H1 (cell line): ENCODE data around the gene ILF3. TPM values are rescaled to one million over a fixed set of nuclear protein-coding genes. Genes with fewer than 3 reads are reported as not detected.

Experiments
- CTCF ChIA-PET: fragments of 300-600 bp; sonication (Branson Sonifier 250); formaldehyde crosslinking; loops from one replicate; lab custom pipeline; 2021; ENCODE audit not compliant: partially characterized antibody; lab: Charles Lee
- POLR2A ChIA-PET: fragments of 300-600 bp; sonication (Branson Sonifier 250); formaldehyde crosslinking; loops from one replicate; lab custom pipeline; 2021; ENCODE audit warnings: inconsistent platforms; ENCODE audit not compliant: partially characterized antibody; lab: Charles Lee
- DNase-seq, 2 experiments: peaks; one replicate each; pipeline versions ENCODE4 v3.0.0 to v3.0.0-alpha.2; 2010 to 2022; ENCODE audit warnings: low spot score in 2 of 2, low read depth in 1 of 2, mixed read lengths in 1 of 2
- FAIRE-seq: peaks from 2 replicates; lab custom pipeline; 2011; peaks lifted over from hg19 to GRCh38; lab: Jason Lieb, UNC
- H2AFZ ChIP-seq: 2 replicates; pipeline ENCODE4 v1.8.1; 2012; ENCODE audit warnings: low read length, inconsistent platforms
- H2AK5ac ChIP-seq: 2 replicates; pipeline ENCODE4 v1.6.1; 2013; ENCODE audit warnings: low read depth, low read length
- H2BK120ac ChIP-seq: replicated peaks from 2 replicates; pipeline ENCODE3; 2013; ENCODE audit warnings: low read depth, low read length, inconsistent platforms
- H2BK12ac ChIP-seq: 2 replicates; pipeline ENCODE4 v1.6.1; 2013; ENCODE audit warnings: low read depth, low read length
- H2BK15ac ChIP-seq: 2 replicates; pipeline ENCODE4 v1.6.1; 2013; ENCODE audit warnings: low read length
- H2BK20ac ChIP-seq: 2 replicates; pipeline ENCODE4 v1.6.1; 2013; ENCODE audit warnings: low read length
- H2BK5ac ChIP-seq: 2 replicates; pipeline ENCODE4 v1.6.1; 2013; ENCODE audit warnings: low read depth, low read length
- H3K14ac ChIP-seq: 2 replicates; pipeline ENCODE4 v1.6.1; 2013; ENCODE audit warnings: inconsistent platforms; ENCODE audit not compliant: insufficient read length
- H3K18ac ChIP-seq: 2 replicates; pipeline ENCODE4 v1.6.1; 2013; ENCODE audit warnings: low read length; ENCODE audit errors: extremely low read depth
- H3K23ac ChIP-seq: 2 replicates; pipeline ENCODE4 v1.6.1; 2013; ENCODE audit warnings: inconsistent platforms; ENCODE audit not compliant: insufficient read length
- H3K23me2 ChIP-seq: 2 replicates; pipeline ENCODE4 v1.6.1; 2013; ENCODE audit warnings: low read depth, low read length
- H3K27ac ChIP-seq: 2 replicates; pipeline ENCODE4 v1.6.1; 2011; ENCODE audit warnings: low read depth, low read length, inconsistent platforms
- H3K27me3 ChIP-seq, 4 experiments: replicated peaks in 1 of 4; 1 replicate in 1 of 4; 2 replicates in 3 of 4; pipeline versions ENCODE4 v1.6.1 to v1.8.1; 2011 to 2013; ENCODE audit warnings: low read length in 3 of 4, mild to moderate bottlenecking in 3 of 4, inconsistent platforms in 2 of 4, mixed read lengths in 2 of 4, moderate library complexity in 1 of 4; ENCODE audit not compliant: control insufficient read depth in 3 of 4, insufficient read depth in 3 of 4; ENCODE audit errors: extremely low read depth in 1 of 4
- H3K36me3 ChIP-seq, 4 experiments: 2 replicates each; pipeline versions ENCODE4 v1.6.1 to v1.8.1; 2011 to 2013; ENCODE audit warnings: mild to moderate bottlenecking in 4 of 4, low read length in 3 of 4, moderate library complexity in 2 of 4, control low read depth in 1 of 4, inconsistent platforms in 1 of 4; ENCODE audit not compliant: insufficient read depth in 4 of 4, control insufficient read depth in 2 of 4
- H3K4ac ChIP-seq: replicated peaks from 2 replicates; pipeline ENCODE3; 2013; ENCODE audit warnings: low read length, low read depth, mixed read lengths, inconsistent platforms; ENCODE audit not compliant: insufficient read length
- H3K4me1 ChIP-seq, 4 experiments: replicated peaks in 1 of 4; 1 replicate in 1 of 4; 2 replicates in 3 of 4; pipeline versions ENCODE4 v1.6.1 to v1.8.1; 2011 to 2013; ENCODE audit warnings: low read length in 3 of 4, inconsistent platforms in 2 of 4, mixed read lengths in 1 of 4; ENCODE audit not compliant: insufficient read depth in 4 of 4, control insufficient read depth in 3 of 4
- H3K4me2 ChIP-seq, 2 experiments: 2 replicates each; pipeline versions ENCODE4 v1.6.1 to v1.8.1; 2011 to 2013; ENCODE audit warnings: low read depth in 2 of 2, low read length in 2 of 2, control low read depth in 1 of 2, inconsistent platforms in 1 of 2, mild to moderate bottlenecking in 1 of 2; ENCODE audit not compliant: insufficient read depth in 1 of 2
- H3K4me3 ChIP-seq, 4 experiments: fragments of 200-600, 300-600 bp in 1 of 4; sonication (generic), shearing (Covaris generic), sonication (Bioruptor Twin) in 1 of 4; 2 replicates each; pipeline versions ENCODE4 v1.5.1 to v1.8.1; 2011 to 2016; ENCODE audit warnings: low read length in 4 of 4, low read depth in 3 of 4, control low read depth in 2 of 4, inconsistent platforms in 2 of 4, mild to moderate bottlenecking in 2 of 4, mixed read lengths in 1 of 4, moderate library complexity in 1 of 4; ENCODE audit not compliant: insufficient read depth in 2 of 4; ENCODE audit errors: extremely low read depth in 1 of 4
- H3K56ac ChIP-seq: replicated peaks from 2 replicates; pipeline ENCODE3; 2013; ENCODE audit warnings: low read depth, mild to moderate bottlenecking, mixed read lengths, low read length, inconsistent platforms; ENCODE audit not compliant: insufficient read length
- H3K79me1 ChIP-seq: 2 replicates; pipeline ENCODE4 v1.6.1; 2013; ENCODE audit warnings: low read depth, low read length, control low read depth
- H3K79me2 ChIP-seq, 2 experiments: 2 replicates each; pipeline versions ENCODE4 v1.6.1 to v1.8.1; 2012 to 2013; ENCODE audit warnings: low read length in 2 of 2, mild to moderate bottlenecking in 2 of 2, inconsistent platforms in 1 of 2; ENCODE audit not compliant: insufficient read depth in 2 of 2, control insufficient read depth in 1 of 2
- H3K9ac ChIP-seq, 4 experiments: replicated peaks in 1 of 4; 1 replicate in 1 of 4; 2 replicates in 3 of 4; pipeline versions ENCODE4 v1.6.1 to v1.8.1; 2011 to 2013; ENCODE audit warnings: low read depth in 3 of 4, low read length in 3 of 4, control low read depth in 2 of 4, mild to moderate bottlenecking in 2 of 4, moderate library complexity in 2 of 4, inconsistent platforms in 1 of 4; ENCODE audit errors: extremely low read depth in 1 of 4
- H3K9me3 ChIP-seq, 2 experiments: 2 replicates each; pipeline versions ENCODE4 v1.6.1 to v1.8.1; 2012 to 2013; ENCODE audit warnings: mild to moderate bottlenecking in 2 of 2, moderate library complexity in 2 of 2, control low read depth in 1 of 2, inconsistent platforms in 1 of 2, low read depth in 1 of 2, low read length in 1 of 2, mixed read lengths in 1 of 2; ENCODE audit not compliant: insufficient read depth in 2 of 2
- H4K20me1 ChIP-seq, 2 experiments: replicated peaks in 1 of 2; 2 replicates each; pipeline versions ENCODE3 to v1.8.1; 2011 to 2013; ENCODE audit warnings: inconsistent platforms in 2 of 2, low read length in 2 of 2, mild to moderate bottlenecking in 1 of 2; ENCODE audit not compliant: insufficient read depth in 2 of 2, control insufficient read depth in 1 of 2
- H4K5ac ChIP-seq: 2 replicates; pipeline ENCODE4 v1.6.1; 2013; ENCODE audit warnings: low read length, low read depth, mixed read lengths, inconsistent platforms; ENCODE audit not compliant: insufficient read length
- H4K8ac ChIP-seq: 2 replicates; pipeline ENCODE4 v1.8.0; 2013; ENCODE audit warnings: mild to moderate bottlenecking, moderate library complexity, low read length, inconsistent platforms; ENCODE audit not compliant: insufficient read depth; ENCODE audit errors: extremely low read depth
- H4K91ac ChIP-seq: replicated peaks from 2 replicates; pipeline ENCODE3; 2013; ENCODE audit warnings: low read length, mixed read lengths, inconsistent platforms; ENCODE audit not compliant: insufficient read length
- WGBS, 2 experiments: shearing (Covaris generic) in 1 of 2; methylation state at CpG; one replicate each; pipeline versions ENCODE4 v1.1.6 to v1.1.7; 2013 to 2015; ENCODE audit warnings: low lambda C conversion rate in 2 of 2, mixed read lengths in 2 of 2, inconsistent platforms in 1 of 2, low coverage in 1 of 2, missing lambda C conversion rate in 1 of 2; ENCODE audit not compliant: insufficient replicate concordance in 2 of 2, insufficient coverage in 1 of 2, insufficient read length in 1 of 2; ENCODE audit errors: extremely low coverage in 1 of 2, missing lambda C conversion rate in 1 of 2; 5-methylcytosine and 5-hydroxymethylcytosine counted together
- polyA plus RNA-seq, 7 experiments: library from polyadenylated mRNA; depleted of rRNA in 3 of 7; stranded (reverse) in 5 of 7; unstranded in 2 of 7; fragments of >200 nt in 5 of 7; fragments of 200-250 nt in 2 of 7; gene quantifications; 1 replicate in 5 of 7; 2 replicates in 1 of 7; 4 replicates in 1 of 7; pipeline versions ENCODE4 v1.2.1 to v1.2.3, GENCODE V29; 2011 to 2013; ENCODE audit warnings: missing spikeins in 2 of 7, mixed read lengths in 2 of 7
- total RNA-seq: library from RNA; stranded (reverse); fragmentation: NEBNext Ultra II Directional; extraction: Animal tissue kit (Norgen Biotek cat#: 25700); gene quantifications from 2 replicates; pipeline ENCODE4 v1.2.1, GENCODE V29; 2021

ILF3 gene
- total and polyA plus RNA-seq, 2 of the 8 experiments (the other 6 are each of a cell fraction or from before 2014, with no cell fraction given), result 291 to 695 TPM

DNA sequence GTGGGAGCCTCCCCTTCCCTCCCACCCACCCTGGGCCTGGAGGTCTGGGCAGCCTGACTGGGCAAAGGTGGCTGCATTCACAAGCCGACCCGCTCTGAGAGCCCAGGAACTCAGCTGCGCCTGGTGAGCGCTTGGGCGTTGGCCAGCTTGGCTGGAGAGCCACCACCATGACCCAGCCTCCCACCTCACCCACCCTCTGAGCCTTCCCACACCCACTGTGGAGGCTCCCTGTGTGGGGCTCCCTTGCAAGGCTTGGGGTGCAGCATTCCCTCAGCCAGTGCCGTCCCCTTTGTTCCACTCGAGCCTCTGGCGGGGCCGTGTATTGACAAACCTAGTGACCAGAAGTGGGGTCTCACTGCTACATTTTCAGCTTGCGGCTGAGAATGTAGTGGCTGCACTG, 32.0 kb downstream of the ILF3 start:
- Histone ChIP-seq H3K4me3 (no peak overlapping the region), H3K9ac (no peak overlapping the region), H3K23ac (no peak overlapping the region), H3K14ac (no peak overlapping the region), H3K27me3 (no peaks in the 10 kb centered on the region), H3K4me2 (no peak overlapping the region), H3K4me1 (no peaks in the 10 kb centered on the region; a peak in 2 of 7 replicates), H3K27ac (no peak overlapping the region), H2AK5ac (no peak overlapping the region), H3K9me3 (no peaks in the 10 kb centered on the region), H4K20me1 (peaks cover 45 to 56% of the 10 kb centered on the region in 2 experiments), H3K36me3 (peaks cover 86 to 99% (median 95%) of the 10 kb centered on the region in 4 experiments), H4K91ac (no peak overlapping the region), H2BK12ac (no peak overlapping the region), H2BK120ac (no peak overlapping the region), H2BK5ac (no peak overlapping the region; the same call in 1 of the 2 replicates), H3K56ac (no peak overlapping the region), H2BK20ac (no peak overlapping the region), H2BK15ac (no peak overlapping the region), H2AFZ (no peak overlapping the region), H3K18ac (no peak overlapping the region), H3K23me2 (no peaks in the 10 kb centered on the region), H3K79me2 (peaks cover 0 to 50% of the 10 kb centered on the region in 2 experiments; a peak in 2 of 4 replicates), H4K8ac (peak overlapping the region; percentile 83), H4K5ac (no peak overlapping the region), H3K79me1 (peaks cover 11% of the 10 kb centered on the region; the same call in 1 of the 2 replicates), H3K4ac (no peak overlapping the region)
- DNase-seq (no peak), FAIRE-seq (no peak)
- CTCF ChIA-PET, result interaction anchor here (0.8 to 4.7 kb wide), 4 partner anchors 15 to 106 kb away, joined by 3 to 30 read pairs (median 4); partner anchors contain the start of gene QTRT1
- POLR2A ChIA-PET, result interaction anchor here (1.1 to 59.0 kb wide), 4 partner anchors 5 to 369 kb away, joined by 3 to 1874 read pairs (median 938); partner anchors contain the start of genes DNM2, ILF3, QTRT1 and SLC44A2
- 95% methylated on average over 7 of the region's 10 CpGs; no CpG with 5 or more reads in 1 of the 2 experiments for WGBS, 2 experiments
